Skin epidermis (tissue), 12 donors: ENCODE results near the gene SLC38A2.

Experiments used
- H3K27ac ChIP-seq, 21 experiments: fragments of 200-600 bp; sonication (generic) in 11 of 21; one replicate each; pipeline ENCODE4 v1.5.0; 2020; ENCODE audit warnings: mild to moderate bottlenecking in 3 of 21, inconsistent platforms in 2 of 21, moderate library complexity in 2 of 21
- H3K4me3 ChIP-seq, 7 experiments: fragments of 200-600 bp; sonication (generic) in 2 of 7; one replicate each; pipeline ENCODE4 v1.5.0; 2020; ENCODE audit warnings: inconsistent platforms in 2 of 7, mild to moderate bottlenecking in 2 of 7, moderate library complexity in 1 of 7

SLC38A2 gene

DNA sequence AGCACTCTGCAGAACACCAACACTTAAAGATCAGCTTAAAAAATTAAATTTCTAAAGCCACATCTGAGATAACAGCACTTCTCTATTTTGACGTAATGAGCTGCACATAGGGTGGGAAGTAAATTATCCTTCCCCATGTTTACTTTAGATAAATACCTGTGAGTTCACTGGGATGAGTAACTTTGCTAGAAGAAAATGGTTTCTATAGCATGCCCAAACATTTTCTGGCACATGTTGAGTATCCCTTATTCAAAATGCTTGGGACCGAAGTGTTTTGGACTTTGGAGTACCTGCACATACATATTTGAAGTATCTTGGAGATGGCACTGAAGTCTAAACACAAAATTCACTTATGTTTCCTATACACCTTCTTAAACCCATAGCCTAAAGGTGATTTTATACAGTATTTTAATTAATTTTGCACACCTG lies 6.6 kb downstream of the SLC38A2 start:
- Histone ChIP-seq H3K4me3 (peak overlapping the region in 1 of 7 experiments; percentile 91), H3K27ac (peak overlapping the region in 2 of 21 experiments; percentile 17 to 19)

DNA sequence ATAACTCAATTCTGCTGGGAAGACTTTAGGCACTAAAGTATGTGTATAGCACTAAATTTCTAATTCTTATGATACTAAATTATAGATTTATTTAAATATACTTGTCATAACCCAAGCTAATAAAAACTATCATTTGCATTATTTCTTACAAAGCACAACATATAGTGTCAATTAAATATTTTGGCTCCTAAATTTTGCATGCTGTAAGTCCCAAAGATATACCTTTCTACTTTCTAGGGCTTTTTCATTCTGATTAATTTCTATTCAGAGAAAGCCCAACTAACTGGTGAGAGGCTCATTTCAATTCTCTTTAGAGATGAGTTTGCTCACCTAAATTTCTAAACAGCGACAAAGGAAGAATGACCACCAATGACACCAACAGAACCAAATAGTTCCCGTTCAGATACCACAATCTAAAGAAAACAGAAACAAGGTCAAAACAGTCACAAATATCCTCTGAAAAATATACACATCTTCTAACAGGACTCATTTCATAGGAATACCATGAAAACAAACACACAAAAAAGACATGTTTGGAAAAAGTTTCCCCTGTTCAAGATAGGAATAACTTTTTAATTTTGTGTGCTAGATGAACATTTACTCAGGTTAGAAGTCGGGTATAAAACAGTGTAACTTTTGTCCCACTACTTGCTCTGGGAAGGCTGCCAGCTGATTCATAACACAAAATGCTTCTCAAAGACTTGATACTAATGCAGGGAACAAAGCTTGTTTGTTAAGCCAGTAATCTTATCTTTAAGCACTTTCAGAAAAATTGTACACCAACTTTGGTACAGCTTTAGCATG lies 7.6 kb downstream of the SLC38A2 start:
- Histone ChIP-seq H3K27ac (peak overlapping the region in 1 of 21 experiments; percentile 11), H3K4me3 (no peak overlapping the region)

DNA sequence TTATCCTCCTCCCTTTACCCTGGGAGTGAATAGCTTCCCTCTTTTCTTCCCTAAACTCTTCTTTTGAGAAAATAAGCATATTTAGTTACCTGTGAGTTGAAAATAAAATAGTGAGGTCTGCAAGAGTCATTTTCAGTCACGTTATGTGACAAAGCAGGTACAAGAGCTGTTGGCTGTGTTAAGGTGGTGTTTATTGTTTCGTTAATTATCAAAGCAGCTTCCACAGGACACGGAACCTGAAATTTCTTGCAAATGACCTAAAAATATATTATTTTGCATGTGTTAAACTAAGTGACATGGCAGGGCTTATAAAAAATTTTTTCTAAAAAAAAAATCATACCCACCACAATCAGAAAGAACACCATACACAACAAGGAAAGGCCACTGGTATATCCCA lies 8.3 kb downstream of the SLC38A2 start:
- Histone ChIP-seq H3K4me3 (no peak overlapping the region), H3K27ac (peak overlapping the region in 1 of 21 experiments; percentile 25)

DNA sequence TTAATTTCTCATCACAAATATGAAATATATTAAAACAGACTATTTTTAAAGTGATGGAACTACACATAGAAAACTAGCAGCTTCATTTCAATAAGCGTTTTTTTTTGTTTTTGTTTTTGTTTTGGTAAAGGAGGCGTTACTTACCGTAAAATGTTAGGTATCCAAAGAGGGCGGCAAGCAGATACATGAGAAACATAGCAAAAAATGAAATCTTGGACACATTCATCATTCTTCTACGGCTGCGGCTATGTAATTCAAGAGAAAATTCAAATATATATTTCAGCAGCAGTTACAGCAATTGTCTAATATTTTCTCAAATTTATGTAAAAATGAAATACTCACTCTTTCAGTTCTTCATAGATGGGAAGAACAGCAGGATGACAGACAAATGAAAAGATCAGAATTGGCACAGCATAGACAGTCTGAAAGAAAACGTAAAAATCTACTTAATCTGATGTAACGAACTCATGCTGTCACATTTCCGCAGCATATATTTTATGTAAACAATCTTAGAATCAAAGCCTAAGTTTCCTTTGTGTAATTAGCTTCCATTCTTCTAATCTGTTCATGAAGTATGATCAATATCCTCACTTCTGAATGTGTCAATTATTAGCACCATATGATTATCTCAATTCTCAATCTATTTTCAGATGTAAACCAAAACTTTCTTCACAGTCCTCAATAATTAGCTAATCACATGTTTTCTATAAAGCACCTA lies 8.8 kb downstream of the SLC38A2 start:
- no peak overlapping the region for H3K4me3 ChIP-seq
- H3K27ac ChIP-seq = peak overlapping the region in 1 of 21 experiments; percentile 25

DNA sequence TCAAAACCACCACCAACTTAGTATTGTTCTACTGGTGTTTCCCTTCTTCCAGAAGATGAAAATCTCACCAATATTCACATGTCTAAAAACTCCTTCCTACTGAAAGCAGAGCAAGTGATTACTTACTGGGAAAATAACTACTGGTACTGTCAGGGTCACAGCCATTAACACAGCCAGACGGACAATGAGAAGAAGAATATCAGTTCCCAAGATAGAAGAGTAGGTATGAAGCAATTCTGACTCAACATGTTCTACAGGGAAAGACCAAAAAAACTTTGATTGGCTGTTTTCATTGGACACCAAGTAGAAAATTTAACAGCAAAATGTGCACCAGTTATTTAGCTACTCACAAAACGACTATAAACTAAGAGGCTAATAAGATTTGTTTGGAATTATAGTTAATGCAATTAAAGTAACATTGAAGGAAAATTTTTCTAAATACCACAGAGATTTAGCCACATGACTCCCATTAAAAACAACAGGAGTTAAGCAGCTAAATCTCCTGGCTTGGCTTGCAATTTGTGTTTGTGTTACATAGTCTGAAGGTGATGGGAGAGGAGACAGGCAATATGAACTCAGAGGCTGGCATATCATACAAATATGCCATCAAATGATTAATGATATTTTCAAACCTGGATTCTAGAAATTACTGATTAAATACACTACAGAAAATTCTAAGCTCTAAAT lies 9.5 kb downstream of the SLC38A2 start:
- Histone ChIP-seq H3K4me3 (no peak overlapping the region), H3K27ac (peak overlapping the region in 1 of 21 experiments; percentile 36)

DNA sequence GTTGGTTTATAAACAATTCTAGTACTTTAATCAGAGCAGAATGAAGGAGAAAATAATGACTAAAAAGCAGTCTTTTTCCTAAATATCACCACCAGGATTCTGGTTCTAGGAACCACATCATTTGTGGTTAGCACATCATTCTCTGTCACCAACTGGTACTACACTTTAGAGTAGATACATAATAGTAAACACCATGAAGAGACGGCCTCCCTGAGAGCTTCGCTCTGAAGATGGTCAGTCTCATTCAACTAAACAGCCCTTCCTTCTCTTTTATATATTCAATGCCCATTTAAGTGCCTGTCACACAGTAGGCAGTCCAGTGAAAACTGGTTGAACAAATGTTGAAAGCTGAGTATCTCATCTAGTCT lies 10.9 kb downstream of the SLC38A2 start:
- Histone ChIP-seq H3K27ac (no peak overlapping the region), H3K4me3 (no peak overlapping the region)

DNA sequence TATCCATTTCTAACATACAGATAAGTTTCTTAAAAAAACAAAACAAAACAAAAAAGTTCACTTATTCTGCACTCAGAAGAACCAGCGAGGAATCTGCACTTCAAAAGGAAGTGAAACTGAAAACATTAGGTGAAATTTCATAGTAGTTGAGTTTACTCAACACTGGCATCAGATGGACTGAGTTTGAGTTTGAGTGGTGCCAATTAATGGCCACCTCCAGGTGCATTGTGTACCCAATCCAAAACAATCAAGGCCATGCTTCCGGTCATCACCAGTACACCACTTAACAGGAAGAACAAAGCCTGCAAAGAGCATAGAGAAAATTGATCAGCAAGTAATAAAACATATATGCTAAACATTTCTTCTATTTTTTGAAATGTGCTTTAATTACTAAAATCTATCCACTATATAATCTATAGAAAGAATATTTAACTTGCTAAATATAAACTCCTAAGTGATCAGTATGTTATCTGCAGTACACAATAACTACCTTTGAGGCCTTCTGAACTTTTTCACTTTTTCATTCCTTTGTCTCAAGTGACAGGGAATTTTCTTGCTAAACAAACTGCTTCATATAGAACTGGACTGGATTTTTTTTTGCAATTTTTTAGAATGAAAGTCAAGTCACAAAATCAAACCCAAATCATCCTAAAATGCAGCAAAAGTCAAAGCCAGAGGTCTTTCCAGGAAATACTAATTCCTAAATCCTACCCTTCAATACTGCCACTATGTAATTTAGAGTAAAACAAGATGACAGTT lies 11.5 kb downstream of the SLC38A2 start:
- H3K27ac ChIP-seq = no peak overlapping the region
- H3K4me3 ChIP-seq = no peak overlapping the region

DNA sequence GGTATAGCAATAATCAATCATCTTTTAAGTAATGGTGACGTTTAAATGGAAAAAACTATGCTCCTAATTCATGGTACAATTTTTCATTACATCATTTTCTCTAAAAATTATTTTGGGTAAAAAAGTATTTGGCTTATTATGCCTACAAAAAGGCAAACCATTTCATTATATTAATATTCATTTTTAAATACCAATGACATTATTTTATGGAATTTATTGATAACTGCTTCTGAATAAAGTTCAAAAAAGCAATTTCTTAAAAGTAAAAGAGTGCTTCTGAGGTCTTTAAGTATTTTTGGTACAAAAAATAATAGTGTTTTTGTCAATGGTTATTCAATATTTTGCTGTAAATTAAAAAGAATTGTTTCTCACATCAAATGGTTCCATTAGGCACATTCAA lies 12.2 kb downstream of the SLC38A2 start:
- no peak overlapping the region for H3K4me3 ChIP-seq
- H3K27ac ChIP-seq = no peak overlapping the region

DNA sequence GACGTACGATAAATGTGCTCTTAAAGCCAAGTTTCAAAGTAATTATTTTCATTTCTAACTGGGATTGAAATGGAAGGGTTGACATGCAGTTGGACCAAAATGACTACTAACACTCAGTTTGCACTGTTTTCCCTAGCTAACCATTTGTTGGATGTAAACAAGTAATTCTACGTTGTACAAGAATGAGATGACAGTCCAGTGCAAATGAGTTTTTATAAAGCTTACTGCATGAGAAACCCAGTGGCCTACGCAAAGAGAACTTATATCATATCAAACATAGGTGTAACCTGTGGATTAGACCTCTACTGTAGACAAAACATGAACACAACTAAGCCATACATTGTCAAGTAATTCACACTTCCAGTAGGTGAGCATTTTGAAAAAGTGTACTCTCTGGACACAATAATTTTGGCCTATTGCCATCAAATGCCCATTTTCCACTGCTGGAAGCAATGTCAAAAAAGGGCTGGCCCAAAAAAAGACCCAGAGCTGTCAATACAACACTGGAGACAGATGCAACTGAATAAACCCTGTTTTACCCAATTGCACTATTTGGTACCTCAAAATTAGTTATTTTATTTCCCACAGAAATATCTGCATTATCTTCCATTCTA lies 12.8 kb downstream of the SLC38A2 start:
- H3K27ac ChIP-seq = no peak overlapping the region
- H3K4me3 ChIP-seq = no peak overlapping the region

DNA sequence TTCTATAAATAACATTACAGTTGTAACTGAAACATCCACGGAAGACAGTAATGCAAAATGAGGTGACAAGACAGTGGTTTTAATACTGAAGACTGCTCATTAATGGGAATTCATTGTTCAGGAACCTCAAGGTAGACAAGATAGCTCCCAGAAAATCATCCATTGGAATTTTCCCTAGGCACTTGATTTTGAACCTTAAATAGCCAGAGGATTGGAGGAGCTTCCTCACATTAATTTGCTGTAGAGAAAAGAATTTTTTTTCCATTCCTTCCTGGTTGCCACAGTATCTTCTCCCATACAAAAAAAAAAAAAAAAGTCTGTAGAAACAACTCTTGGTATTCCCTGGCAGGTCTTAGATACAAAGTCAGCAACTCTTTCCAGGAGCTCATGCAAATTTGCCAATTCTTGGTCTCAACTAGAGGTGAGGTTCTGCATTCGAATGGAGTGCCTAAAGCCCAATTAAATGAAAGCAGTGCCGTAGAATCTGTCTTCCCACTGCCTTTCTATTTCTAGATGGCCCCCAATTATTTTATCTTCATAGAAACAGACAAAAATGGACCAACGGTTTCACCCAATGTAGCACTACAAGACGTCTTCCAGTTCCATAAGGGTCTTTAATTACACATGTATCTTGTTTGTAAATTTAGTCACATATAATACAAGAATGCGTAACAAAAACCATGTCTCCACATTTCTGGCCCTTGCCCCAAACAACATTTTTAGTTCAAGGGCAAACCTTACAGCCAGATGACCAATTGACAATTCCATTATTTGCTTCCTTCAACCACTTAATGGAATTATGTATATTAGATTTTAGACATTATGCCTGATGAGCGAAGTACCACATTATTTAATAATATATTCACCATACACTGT lies 13.5 kb downstream of the SLC38A2 start:
- Histone ChIP-seq H3K4me3 (no peak overlapping the region), H3K27ac (no peak overlapping the region)

DNA sequence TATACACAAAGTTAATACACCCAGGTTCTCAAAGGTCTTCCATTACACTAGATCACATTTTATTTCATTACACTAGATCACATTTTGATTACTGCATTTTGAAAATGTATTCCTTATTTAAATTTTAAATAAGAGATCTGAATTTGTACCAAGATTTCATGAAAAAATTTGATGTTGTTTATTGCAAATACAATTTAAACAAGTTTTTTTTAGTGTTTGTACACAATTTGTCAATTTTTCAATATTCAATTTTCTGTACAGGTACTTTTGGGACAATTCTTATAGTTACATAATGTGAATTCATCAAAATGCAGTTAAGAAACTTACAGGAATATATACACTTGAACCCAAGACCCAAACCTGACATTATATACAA lies 14.3 kb downstream of the SLC38A2 start:
- no peak overlapping the region for H3K27ac ChIP-seq
- H3K4me3 ChIP-seq = no peak overlapping the region

DNA sequence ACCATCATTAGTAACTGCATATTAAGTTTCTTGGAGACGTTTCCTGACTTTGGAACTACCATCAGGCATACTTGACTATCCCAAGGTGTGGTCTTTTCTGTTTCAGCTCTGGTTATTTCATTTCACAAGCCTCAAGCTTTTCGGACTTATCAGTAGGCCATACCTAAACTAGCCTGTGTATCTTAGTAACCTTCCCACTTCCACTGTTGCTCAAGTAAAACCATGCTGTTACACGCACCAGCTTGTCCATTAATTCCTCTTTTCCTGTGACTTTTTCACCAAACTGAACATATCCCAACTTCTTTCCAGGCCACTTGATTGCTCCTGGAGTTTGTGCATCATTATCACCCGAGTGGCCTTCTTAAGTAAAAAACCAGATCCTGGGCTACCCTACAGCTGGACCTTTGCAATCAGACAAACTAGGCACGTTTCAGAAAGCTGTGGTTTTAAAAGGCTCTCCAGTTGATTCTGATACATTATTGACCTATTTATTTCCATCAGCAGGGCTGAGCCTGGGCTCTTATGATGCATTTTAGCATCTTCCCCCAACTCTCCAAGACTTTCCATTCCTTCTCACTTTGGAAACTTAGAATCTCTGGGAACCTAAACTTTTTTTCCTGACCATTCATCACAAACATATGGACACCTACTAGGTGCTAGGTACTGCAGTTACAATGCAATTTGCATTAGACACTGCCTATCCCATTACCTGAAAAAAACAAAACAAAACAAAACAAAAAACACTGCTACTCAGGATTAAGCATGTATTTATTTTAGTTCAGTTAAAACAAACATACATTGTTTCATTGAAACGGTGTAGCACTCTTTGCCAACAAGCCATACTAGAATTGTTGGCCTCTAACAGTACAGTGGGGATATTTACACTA lies 14.9 kb downstream of the SLC38A2 start:
- H3K27ac ChIP-seq = no peak overlapping the region
- no peak overlapping the region for H3K4me3 ChIP-seq

DNA sequence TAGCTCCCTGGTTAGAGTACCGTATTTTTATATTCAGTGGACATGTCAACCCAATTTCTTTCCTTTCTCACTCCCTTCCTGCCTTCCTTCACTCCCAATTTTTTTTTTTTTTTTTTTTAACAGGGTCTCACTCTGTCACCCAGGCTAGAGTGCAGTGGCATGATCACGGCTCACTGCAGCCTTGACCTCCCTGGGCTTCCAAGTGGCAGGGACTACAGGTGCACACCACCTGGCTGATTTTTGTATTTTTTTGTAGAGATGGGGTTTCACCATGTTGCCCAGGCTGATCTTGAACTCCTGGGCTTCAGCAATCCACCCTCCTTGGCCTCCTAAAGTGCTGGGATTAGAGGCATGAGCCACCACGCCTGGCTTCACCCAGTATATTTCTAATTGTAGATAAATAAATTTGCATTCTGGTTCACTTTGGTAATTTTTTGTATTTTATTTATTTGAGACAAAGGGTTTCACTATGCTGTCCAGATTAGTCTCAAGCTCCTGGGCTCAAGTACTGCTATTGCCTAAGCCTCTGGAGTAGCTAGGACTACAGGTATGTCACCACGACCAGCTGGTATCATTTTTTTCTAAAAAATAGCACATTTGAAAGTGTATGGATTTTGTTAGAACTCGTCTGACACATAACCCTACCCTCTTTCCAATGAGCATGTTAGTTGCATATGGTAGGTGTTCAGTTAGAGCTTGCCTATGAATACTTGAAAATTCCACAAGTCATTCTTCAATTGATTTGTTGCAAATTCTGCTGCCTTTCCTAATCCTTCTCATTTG lies 15.7 kb downstream of the SLC38A2 start:
- Histone ChIP-seq H3K27ac (no peak overlapping the region), H3K4me3 (no peak overlapping the region)

DNA sequence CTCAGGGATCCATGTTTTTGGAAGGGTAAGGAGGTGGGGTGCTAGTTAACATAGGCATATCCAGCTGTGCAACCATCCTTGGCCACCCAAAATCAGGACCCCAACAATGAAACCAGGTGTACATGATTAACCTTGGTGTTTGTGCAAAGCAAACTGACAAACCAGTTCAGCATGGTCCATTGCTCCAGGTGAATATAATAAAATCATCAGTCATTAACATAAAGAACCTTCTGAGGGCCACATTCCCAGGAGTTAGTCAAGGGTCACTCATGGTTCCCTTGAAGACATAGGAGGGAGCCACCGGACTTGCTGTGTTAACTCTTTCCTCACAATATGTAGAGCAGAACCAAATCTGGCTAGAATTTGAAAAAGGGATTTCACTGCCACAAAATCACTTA lies 17.8 kb downstream of the SLC38A2 start:
- Histone ChIP-seq H3K27ac (no peak overlapping the region), H3K4me3 (no peak overlapping the region)

DNA sequence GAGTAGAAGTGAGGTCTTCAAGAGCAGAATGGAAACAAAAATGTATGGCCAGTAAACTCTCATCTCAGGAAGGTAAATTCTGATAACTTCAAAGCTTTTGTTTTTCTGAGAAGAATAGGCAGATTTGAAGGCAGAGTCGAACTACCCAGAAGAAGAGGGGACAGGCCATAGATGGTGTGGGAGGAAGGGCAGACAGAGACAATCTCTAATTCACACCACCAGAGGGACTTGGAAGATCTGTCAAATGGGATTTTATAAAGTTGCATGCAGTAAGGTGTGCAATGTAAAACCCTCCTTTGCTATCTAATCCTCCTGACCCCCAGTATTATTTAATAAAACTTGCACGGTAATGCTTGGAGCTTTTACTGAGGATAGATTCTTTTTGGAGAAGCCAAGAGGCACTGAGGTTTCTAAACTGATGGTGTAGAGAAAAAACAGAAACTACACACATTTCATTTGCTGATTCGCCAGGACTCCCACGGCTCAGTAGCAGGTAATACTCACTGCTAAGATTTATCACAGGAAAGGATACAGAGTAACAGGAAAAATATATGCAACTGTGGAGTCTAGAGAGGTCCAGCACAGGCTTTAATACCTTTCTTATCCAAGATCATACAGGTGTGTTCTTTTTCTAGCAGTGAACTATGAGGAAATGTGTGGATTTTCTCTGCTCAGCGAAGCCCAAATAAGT lies 18.3 kb downstream of the SLC38A2 start:
- H3K27ac ChIP-seq = no peak overlapping the region
- no peak overlapping the region for H3K4me3 ChIP-seq

DNA sequence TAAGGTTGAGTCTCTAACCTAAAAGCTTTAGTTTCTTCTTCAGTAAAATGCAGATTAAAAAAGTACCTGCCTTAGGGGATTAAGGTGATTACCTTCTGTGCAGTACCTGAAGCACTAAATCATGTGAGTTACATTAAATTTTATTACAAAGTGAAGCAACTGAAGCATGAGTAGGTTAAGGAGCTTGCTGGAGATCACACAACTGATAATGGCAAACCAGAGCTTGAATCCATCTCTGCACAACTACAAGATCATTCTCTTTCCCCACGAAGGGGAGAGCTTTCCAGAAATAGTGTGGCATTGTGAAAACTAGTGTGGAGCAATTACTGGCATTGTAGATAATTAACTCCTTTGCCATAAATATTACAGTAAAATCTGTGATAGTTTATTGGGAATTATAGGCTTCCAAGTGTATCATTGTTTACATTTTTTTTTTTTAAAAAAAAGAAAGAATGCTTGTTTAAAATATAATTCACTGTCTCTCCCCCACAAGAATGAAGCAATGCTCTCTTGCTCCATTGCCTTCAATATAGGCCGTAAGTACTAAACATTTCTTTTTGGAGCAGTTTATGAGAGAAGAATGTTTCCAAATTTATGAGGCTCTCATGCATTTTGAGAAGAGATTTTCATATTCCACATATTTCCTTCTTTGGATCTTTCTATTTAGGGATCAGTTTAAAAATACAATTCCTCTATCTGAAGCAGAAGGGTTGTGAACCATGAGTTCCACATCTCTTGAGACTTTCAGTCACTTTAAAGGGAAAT lies 20.5 kb downstream of the SLC38A2 start:
- H3K4me3 ChIP-seq = no peak overlapping the region
- H3K27ac ChIP-seq = no peak overlapping the region
